WTC11 (cell line): ENCODE measurements around the gene RCHY1.

ENCODE experiments used
- ATF2 ChIP-seq: sonication (generic); formaldehyde crosslinking; IDR thresholded peaks from 2 replicates; pipeline ENCODE4 v1.8.1; 2022; ENCODE audit warnings: low read depth, missing genetic modification reagents, borderline replicate concordance
- CTCF ChIP-seq: fragments of 200-600 bp; IDR thresholded peaks from 2 replicates; pipeline ENCODE4 v1.8.0; 2022; ENCODE audit warnings: antibody characterized with exemption
- MLX ChIP-seq: sonication (generic); formaldehyde crosslinking; IDR thresholded peaks from 2 replicates; pipeline ENCODE4 v1.8.1; 2023; ENCODE audit warnings: mild to moderate bottlenecking, missing genetic modification reagents, moderate library complexity
- SMAD3 ChIP-seq: sonication (generic); formaldehyde crosslinking; IDR thresholded peaks from 2 replicates; pipeline ENCODE4 v1.8.0; 2022; ENCODE audit warnings: missing genetic modification reagents, mild to moderate bottlenecking, borderline replicate concordance

GRCh38 chr4:75513526-75514130 lies 575 bp downstream of the RCHY1 start:
- TF ChIP-seq MLX: no peak
- no peak for TF ChIP-seq SMAD3
- no peak for TF ChIP-seq ATF2 (CRISPR knock-in tag)
- no peak for TF ChIP-seq CTCF
